H1 (cell line): ENCODE measurements around the gene VMO1.

ENCODE experiments used
- EP300 ChIP-seq, 2 experiments: IDR thresholded peaks; 1 replicate in 1 of 2; 2 replicates in 1 of 2; pipeline ENCODE4 v1.6.1; 2011 to 2012; ENCODE audit warnings: low read depth in 2 of 2, low read length in 2 of 2, mild to moderate bottlenecking in 2 of 2, borderline replicate concordance in 1 of 2, inconsistent platforms in 1 of 2, moderate library complexity in 1 of 2
- POLR2AphosphoS5 ChIP-seq: IDR thresholded peaks from 2 replicates; pipeline ENCODE4 v1.6.1; 2011; ENCODE audit warnings: low read depth, low read length
- YY1 ChIP-seq: IDR thresholded peaks from 2 replicates; pipeline ENCODE4 v1.6.1; 2011; ENCODE audit warnings: low read depth, mild to moderate bottlenecking, low read length

GRCh38 chr17:4786516-4786915 lies 352 bp upstream of the VMO1 start:
- TF ChIP-seq EP300 (IDR thresholded peaks at IDR 0.05; ENCODE audit: borderline replicate concordance in 1 of 2, low read depth in 2 of 2, low read length in 2 of 2) (no peak), YY1 (no peak), POLR2AphosphoS5 (no peak)
